ENCODE results near the gene ANKS1A. TPM values are rescaled to one million over a fixed set of nuclear protein-coding genes. Genes with fewer than 3 reads are reported as not detected.

Gene ANKS1A
- total RNA-seq, 2 donors from 2014 or later: 26.7 to 30.9 TPM

- Histone ChIP-seq H3K9me3 (no peaks in the 10 kb centered on the region), H3K4me3 (peak overlapping the region; percentile 43 to 56), H3K27ac (peak overlapping the region; percentile 90 to 96), H3K4me1 (peaks cover 0 to 88% of the 10 kb centered on the region in 2 donors), H3K36me3 (no peaks in the 10 kb centered on the region), H3K27me3 (no peaks in the 10 kb centered on the region)
- no peak for DNase-seq (ENCODE audit: low spot score)
- TF ChIP-seq CTCF (IDR thresholded peaks at IDR 0.05): no peak
These were observed 129.1 kb downstream of the ANKS1A start for GRCh38 chr6:35018182-35018519.

- Histone ChIP-seq H3K4me1 (peaks cover 0 to 94% of the 10 kb centered on the region in 2 donors), H3K27me3 (no peaks in the 10 kb centered on the region), H3K9me3 (no peaks in the 10 kb centered on the region), H3K27ac (peak overlapping the region; percentile 90 to 96), H3K36me3 (no peaks in the 10 kb centered on the region), H3K4me3 (peak overlapping the region; percentile 43 to 56)
- no peak for DNase-seq (ENCODE audit: low spot score)
- TF ChIP-seq CTCF (IDR thresholded peaks at IDR 0.05): no peak
These were observed 129.7 kb downstream of the ANKS1A start for GRCh38 chr6:35018746-35019145.

- Histone ChIP-seq H3K27me3 (no peaks in the 10 kb centered on the region), H3K4me3 (peak overlapping the region in 1 of 2 donors; percentile 56), H3K36me3 (no peaks in the 10 kb centered on the region), H3K9me3 (no peaks in the 10 kb centered on the region), H3K4me1 (peaks cover 0 to 97% of the 10 kb centered on the region in 2 donors), H3K27ac (peak overlapping the region; percentile 90 to 96)
- TF ChIP-seq CTCF (IDR thresholded peaks at IDR 0.05): no peak
- peak; percentile 44 for DNase-seq (ENCODE audit: low spot score)
These were observed 130.1 kb downstream of the ANKS1A start for GRCh38 chr6:35019171-35019570.

GRCh38 chr6:35019831-35020230 is 130.8 kb downstream of the ANKS1A start:
- no peak for TF ChIP-seq CTCF (IDR thresholded peaks at IDR 0.05)
- peak overlapping the region; percentile 90 to 96 for H3K27ac ChIP-seq
- peak overlapping the region in 1 of 2 donors; percentile 56 for H3K4me3 ChIP-seq
- H3K4me1 ChIP-seq: peaks cover 0 to 97% of the 10 kb centered on the region in 2 donors
- H3K9me3 ChIP-seq: no peaks in the 10 kb centered on the region
- no peaks in the 10 kb centered on the region for H3K27me3 ChIP-seq
- H3K36me3 ChIP-seq: no peaks in the 10 kb centered on the region
- peak; percentile 48 for DNase-seq (ENCODE audit: low spot score)

- Histone ChIP-seq H3K27me3 (no peaks in the 10 kb centered on the region), H3K27ac (peak overlapping the region; percentile 90 to 96), H3K36me3 (no peaks in the 10 kb centered on the region), H3K4me1 (peaks cover 0 to 97% of the 10 kb centered on the region in 2 donors), H3K9me3 (no peaks in the 10 kb centered on the region), H3K4me3 (peak overlapping the region in 1 of 2 donors; percentile 56)
- TF ChIP-seq CTCF (IDR thresholded peaks at IDR 0.05): no peak
- DNase-seq (ENCODE audit: low spot score): peak; percentile 67
These were observed 131.9 kb downstream of the ANKS1A start for GRCh38 chr6:35021004-35021403.
